Sigmoid colon (tissue), 4 donors: Measurements from ENCODE around the gene SLCO2B1.

ENCODE experiments used
- EP300 ChIP-seq, 4 donors: sonication (generic); formaldehyde crosslinking; IDR thresholded peaks; one replicate each; pipeline ENCODE4 v1.6.1; 2017; ENCODE audit warnings: antibody characterized with exemption in 4 of 4
- POLR2A ChIP-seq, 2 donors: fragments of 450-650 bp; IDR thresholded peaks; one replicate each; pipeline ENCODE4 v1.6.1; 2016; ENCODE audit warnings: antibody characterized with exemption in 2 of 2, mild to moderate bottlenecking in 2 of 2, moderate library complexity in 2 of 2
- POLR2AphosphoS5 ChIP-seq, 4 donors: sonication (generic); formaldehyde crosslinking; IDR thresholded peaks; one replicate each; pipeline ENCODE4 v1.6.1; 2017; ENCODE audit warnings: antibody characterized with exemption in 4 of 4
- TF ChIP-seq, protein P1 (sequence below), 4 experiments: fragments of 450-650 bp in 3 of 4; fragments of 200-600 bp in 1 of 4; IDR thresholded peaks; one replicate each; pipeline ENCODE4 v1.5.1; 2016 to 2019; ENCODE audit warnings: antibody characterized with exemption in 4 of 4, mild to moderate bottlenecking in 3 of 4, moderate library complexity in 2 of 4

DNA sequence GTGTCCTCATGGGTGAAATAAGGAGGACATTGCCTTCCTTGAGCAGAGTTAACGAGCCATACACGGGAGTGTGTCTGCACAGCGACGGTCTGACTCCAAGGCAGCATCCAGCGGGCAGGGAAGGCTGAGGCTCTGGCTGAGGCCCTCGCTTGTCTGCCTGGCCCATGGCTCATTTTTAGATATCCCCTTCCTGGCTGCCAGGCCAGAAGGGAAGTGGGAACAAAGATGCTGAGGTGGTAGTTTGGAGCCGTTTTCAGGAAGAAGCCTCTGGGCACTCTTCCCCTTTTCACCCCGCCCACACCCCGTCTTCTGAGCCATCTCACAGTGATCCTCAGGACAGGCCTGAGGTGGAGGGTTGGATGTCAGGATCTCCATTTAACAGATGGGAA is 3.0 kb upstream of the SLCO2B1 start:
- TF ChIP-seq, protein P1, sequence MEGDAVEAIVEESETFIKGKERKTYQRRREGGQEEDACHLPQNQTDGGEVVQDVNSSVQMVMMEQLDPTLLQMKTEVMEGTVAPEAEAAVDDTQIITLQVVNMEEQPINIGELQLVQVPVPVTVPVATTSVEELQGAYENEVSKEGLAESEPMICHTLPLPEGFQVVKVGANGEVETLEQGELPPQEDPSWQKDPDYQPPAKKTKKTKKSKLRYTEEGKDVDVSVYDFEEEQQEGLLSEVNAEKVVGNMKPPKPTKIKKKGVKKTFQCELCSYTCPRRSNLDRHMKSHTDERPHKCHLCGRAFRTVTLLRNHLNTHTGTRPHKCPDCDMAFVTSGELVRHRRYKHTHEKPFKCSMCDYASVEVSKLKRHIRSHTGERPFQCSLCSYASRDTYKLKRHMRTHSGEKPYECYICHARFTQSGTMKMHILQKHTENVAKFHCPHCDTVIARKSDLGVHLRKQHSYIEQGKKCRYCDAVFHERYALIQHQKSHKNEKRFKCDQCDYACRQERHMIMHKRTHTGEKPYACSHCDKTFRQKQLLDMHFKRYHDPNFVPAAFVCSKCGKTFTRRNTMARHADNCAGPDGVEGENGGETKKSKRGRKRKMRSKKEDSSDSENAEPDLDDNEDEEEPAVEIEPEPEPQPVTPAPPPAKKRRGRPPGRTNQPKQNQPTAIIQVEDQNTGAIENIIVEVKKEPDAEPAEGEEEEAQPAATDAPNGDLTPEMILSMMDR (IDR thresholded peaks at IDR 0.05) = no peak
- TF ChIP-seq POLR2AphosphoS5 (IDR thresholded peaks at IDR 0.05) (no peak), EP300 (IDR thresholded peaks at IDR 0.05) (no peak), POLR2A (IDR thresholded peaks at IDR 0.05) (no peak)
